GM21367 (cell line): Measurements from ENCODE around the gene KRTAP1-3.
"Not testable (repeated sequence)": the region's sequence is repeated elsewhere in the genome, so short reads cannot be mapped to it uniquely, and the experiment has no call there.

Experiments
- ATAC-seq: cut with Tn5 transposase; IDR thresholded peaks from one replicate; pipeline ENCODE4 v1.9.1; 2021; ENCODE audit not compliant: unreplicated experiment

The KRTAP1-3 gene, protein sequence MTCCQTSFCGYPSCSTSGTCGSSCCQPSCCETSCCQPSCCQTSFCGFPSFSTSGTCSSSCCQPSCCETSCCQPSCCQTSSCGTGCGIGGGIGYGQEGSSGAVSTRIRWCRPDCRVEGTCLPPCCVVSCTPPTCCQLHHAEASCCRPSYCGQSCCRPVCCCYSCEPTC

DNA sequence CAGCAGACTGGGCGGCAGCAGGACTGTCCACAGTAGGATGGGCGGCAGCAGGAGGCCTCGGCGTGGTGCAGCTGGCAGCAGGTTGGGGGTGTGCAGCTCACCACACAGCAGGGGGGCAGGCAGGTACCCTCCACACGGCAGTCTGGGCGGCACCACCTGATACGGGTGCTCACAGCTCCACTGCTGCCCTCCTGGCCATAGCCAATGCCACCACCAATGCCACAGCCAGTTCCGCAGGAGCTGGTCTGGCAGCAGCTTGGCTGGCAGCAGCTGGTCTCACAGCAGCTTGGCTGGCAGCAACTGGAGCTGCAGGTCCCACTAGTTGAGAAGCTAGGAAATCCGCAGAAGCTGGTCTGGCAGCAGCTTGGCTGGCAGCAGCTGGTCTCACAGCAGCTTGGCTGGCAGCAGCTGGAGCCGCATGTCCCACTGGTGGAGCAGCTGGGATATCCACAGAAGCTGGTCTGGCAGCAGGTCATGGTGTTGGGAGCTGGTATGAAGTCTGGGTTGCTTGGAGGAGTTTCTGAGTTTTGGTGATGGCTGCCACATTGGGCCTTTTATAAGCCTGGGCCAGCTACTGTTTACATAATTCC, at the start of gene KRTAP1-3:
TSS of gene KRTAP1-3 (minus strand) at position 529 of the 590 bp plus-strand sequence. CDS start at position 476, 53 bp downstream.
- ATAC-seq, result not testable (repeated sequence)

DNA sequence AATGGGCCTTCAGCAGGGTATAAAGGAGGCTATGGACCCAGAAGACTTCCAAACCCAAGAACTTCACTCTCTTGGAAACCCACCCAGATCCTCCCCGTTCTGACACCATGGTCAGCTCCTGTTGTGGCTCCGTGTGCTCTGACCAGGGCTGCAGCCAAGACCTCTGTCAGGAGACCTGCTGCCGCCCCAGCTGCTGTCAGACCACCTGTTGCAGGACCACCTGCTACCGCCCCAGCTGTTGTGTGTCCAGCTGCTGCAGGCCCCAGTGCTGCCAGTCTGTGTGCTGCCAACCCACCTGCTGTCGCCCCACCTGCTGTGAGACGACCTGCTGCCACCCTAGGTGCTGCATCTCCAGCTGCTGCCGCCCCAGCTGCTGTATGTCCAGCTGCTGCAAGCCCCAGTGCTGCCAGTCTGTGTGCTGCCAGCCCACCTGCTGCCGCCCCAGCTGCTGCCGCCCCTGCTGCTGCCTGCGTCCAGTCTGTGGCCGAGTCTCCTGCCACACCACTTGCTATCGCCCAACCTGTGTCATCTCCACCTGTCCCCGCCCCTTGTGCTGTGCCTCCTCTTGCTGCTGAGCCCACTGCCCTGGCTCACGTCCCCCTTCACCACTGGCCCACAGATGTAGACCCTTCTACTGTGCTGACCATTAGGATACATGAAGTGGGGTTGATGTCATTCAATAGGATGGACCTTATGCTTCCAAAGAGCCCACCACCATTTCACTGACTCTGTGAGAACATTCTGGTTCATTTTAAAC, 49.6 kb upstream of the KRTAP1-3 start, which contains the start of gene KRTAP4-7:
TSS of gene KRTAP4-7 (plus strand) at position 51 of the 757 bp plus-strand sequence. CDS start at position 108, 57 bp downstream.
- not testable (repeated sequence) for ATAC-seq

- not testable (repeated sequence) for ATAC-seq
Observed at GRCh38 chr17:41083427-41083826, 48.8 kb upstream of the KRTAP1-3 start.

DNA sequence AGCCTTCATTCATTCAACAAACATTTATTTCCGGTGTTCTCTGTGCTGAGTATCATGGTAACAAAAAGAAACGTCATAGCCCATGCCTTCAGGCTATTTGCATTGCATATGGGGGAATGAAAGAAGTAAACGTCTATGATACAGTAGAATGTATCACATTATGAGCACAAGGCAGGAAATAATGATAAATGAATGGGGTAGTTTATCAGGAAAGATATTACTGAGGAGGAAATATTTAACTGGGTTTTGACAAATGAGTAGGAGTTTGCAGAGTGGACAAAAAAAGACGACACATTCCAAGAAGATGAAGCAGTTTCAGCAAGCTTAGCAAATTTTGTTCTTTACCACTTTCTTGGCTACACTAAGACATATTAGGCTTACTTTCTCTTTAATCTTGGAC, 48.0 kb upstream of the KRTAP1-3 start:
- ATAC-seq, result no peak

DNA sequence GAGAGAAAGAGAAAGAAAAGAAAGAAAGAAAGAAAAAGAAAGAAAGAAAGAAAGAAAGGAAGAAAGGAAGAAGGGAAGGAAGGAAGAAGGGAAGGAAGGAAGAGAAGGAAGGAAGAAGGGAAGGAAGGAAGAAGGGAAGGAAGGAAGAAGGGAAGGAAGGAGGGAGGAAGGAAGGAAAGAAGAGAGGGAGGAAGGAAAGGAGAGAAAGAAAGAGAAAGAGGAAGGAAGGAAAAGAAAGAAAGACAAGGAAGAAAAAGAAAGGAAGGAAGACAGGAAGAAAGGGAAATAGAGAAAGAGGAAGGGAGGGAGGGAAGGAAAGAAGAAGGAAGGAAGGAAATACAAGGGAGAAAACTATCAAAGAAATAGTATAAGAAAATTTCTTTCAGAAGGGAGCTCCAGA, 42.1 kb upstream of the KRTAP1-3 start:
- no peak for ATAC-seq

DNA sequence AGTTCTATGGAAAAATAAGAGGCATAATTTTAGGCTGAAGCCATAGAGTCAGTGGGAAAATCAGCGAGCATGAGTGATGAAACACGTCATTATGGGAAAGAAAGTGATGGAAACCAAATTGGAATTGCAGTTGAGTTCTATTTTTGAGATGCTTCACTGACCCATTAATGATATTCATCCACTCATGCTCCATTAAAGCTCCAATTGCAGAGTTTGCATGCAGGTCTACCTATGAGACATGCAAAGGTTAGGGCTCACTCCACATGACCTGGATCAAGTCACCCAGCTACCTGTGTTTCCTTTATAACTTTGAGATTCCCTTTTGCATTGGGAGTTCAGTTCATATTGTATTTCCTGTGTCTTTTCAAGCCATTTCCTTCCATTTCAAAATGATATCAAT, 39.0 kb upstream of the KRTAP1-3 start:
- ATAC-seq, result no peak

- ATAC-seq, result no peak
Observed at GRCh38 chr17:41071606-41072360, 37.1 kb upstream of the KRTAP1-3 start.

DNA sequence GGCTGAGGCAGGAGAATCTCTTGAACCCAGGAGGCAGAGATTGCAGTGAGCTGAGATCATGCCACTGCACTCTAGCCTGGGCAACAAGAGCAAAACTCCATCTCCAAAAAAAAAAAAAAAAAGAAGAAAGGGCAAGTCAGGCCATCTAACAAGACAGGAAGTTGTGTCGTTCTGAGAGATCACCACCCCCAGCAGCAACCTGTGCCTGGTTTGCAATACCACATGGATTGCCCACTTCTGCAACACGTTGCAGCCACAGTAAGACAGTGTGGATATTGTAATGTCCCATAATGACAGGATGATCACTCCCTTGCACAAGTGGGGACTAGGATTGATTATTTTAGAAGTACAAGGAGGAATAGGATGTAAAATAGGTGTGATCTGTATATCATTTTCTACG, 34.4 kb upstream of the KRTAP1-3 start:
- ATAC-seq, result no peak

- no peak for ATAC-seq
Observed at GRCh38 chr17:41067281-41067680, 32.6 kb upstream of the KRTAP1-3 start.

DNA sequence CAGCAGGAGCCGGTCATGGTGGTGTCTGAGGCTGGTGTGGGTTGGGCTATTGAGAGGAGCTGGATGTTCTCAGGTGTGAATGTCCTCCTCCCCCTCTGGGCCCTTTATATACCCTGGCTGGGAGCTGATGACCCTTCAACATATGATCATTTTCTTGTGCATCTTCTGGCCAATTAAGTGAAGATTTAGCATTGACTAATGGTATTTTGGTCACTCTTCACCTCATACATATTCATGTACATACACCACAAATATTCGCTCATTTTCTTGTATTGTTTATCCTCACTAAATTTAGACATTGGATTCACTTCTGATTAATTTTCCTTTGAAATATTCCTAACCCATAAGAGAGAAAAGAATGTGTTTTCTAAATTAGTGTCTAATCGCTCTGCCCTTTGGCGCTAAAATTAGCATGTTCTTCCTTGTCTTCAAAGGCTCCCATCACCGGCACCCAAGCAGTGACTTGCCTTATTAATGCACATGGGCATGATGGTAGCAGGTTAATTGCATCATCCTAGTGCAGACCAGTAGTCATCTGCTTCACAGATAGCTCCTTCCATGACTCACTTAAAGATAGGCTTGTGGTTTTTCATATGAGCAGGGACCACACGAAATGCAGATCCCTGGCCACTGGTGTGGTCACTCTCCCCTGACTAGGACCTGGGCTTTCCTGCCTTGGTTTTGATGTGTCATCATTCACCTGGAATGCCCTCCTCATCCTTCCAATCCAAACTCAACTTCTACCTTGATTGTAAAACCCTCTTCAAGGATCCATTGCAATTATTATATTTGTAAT, 31.4 kb upstream of the KRTAP1-3 start, which contains the start of gene KRTAP2-4:
TSS of gene KRTAP2-4 (minus strand) at position 51 of the 796 bp plus-strand sequence. CDS start at position 17, 34 bp downstream.
- no peak for ATAC-seq

DNA sequence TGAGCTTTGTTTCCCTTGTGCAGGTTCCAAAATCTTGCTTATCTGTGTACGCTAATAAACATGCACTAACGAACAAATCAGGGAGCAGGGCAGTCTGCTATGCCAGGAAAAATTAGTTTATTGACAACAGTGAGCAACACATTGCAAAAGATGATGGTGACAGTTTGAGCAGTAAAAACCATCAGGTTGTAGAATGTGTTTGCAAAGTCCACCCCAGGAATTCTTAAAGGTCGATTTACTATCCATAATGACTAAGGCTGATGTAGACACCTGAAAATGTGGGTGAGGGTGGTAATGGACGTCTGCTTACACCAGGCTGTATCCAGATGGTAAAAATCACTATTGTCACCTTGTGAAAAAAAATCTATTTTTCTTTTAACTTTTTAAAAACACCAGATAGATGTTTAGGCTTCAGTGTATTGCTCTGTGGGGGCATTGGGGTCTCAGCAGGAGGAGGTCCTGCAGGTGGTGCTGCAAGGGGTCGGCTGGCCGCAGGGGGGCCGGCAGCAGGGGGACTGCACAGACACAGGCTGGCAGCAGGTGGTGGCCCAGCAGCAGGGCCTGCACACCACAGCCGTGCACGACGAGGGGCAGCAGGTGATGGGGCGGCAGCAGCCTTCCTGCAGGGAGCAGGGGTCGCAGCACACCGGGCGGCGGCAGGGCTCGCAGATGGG, 30.5 kb upstream of the KRTAP1-3 start:
- ATAC-seq, result not testable (repeated sequence)

GRCh38 chr17:41064301-41064700, 29.6 kb upstream of the KRTAP1-3 start:
- no peak for ATAC-seq

GRCh38 chr17:41063449-41063848, 28.8 kb upstream of the KRTAP1-3 start:
- no peak for ATAC-seq

DNA sequence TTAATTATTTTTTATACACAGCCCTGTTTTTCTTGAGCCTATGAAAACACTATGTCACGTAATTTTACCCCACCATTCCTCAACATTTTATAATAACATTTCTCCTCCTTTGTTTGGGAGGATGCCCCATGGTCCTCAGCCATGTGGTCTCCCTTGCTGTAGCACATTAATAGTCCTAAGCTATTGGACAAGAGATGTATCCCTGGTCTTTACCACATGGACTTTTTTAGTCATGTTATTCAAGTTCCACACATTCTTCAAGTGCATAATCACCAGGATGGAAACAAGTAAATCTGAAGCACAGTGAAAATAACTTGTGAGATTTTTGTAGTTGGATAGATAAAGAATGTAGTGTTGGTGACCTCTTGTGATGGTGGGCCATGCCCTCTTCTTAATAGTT, 27.3 kb upstream of the KRTAP1-3 start:
- ATAC-seq, result no peak

DNA sequence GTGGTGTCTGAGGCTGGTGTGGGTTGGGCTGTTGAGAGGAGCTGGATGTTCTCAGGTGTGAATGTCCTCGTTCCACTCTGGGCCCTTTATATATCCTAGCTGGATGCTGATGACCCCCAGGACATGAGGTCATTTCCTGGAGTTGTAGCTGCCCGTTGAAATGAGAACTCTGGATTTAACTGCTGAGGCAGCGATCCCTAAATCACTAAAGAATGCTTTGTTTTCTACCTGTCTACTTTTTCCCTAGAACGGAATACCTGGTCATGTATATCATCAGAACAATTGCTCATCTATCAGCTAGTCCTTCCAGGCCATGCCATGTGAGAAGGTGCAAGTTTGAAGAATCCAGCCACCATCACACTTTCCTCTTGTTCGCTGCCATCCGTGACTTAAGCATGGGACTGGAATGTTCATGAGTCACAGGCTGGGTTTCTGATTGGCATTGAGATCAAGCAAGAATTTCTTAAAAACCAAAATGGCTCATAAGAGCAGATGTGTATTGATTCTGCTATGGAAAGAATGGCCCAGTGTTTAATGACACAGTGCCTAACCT, 25.5 kb upstream of the KRTAP1-3 start, which contains the start of gene KRTAP2-3:
TSS of gene KRTAP2-3 (minus strand) at position 63 of the 553 bp plus-strand sequence. CDS start 64 bp downstream, outside the sequence.
- ATAC-seq, result no peak

DNA sequence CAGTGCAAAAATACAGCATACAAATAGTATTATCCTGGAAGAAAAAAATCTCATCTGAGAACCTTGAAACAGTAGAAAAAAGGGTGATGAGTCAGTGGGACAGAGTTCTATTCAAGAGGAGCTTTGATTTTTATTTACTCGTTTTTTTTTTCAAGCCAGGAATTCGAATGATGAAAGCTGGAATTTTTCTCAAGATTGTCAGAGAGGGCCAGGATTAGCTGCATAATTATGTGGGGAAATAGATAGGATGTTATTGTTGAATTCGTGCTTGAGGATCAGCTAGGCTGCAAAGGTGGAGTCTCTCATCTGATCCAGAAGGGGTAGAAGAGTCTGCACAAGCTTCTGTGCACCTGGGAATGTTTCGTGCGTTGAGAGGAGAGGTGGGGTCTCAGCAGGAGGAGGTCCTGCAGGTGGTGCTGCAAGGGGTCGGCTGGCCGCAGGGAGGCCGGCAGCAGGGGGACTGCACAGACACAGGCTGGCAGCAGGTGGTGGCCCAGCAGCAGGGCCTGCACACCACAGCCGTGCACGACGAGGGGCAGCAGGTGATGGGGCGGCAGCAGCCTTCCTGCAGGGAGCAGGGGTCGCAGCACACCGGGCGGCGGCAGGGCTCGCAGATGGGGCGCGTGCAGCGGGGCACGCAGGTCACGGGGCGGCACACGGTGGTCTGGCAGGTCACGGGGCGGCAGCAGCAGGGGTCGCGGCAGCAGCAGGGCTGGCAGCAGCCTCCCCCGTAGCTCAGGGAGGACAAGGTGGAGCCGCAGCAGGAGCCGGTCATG, 24.8 kb upstream of the KRTAP1-3 start:
- not testable (repeated sequence) for ATAC-seq

GRCh38 chr17:41058741-41059140, 24.1 kb upstream of the KRTAP1-3 start:
- no peak for ATAC-seq

DNA sequence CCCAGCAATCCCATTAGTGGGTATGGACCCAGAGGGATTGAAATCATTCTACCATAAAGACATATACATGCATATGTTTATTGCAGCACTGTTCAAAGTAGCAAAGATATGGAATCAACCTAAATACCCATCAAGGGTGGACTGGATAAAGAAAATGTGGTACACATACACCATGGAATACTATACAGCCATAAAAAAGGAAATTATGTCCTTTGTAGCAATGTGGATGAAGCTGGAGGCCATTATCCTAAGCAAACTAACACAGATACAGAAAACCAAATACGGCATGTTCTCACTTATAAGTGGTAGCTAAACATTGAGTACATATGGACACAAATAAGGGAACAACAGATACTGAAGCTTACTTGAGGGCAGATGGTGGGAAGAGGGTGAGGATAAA, 22.9 kb upstream of the KRTAP1-3 start:
- ATAC-seq, result no peak

- not testable (repeated sequence) for ATAC-seq
Observed at GRCh38 chr17:41055130-41055529, 20.5 kb upstream of the KRTAP1-3 start, which contains the start of gene KRTAP2-2. TSS of gene KRTAP2-2 (minus strand) at chr17:41055230. CDS start at chr17:41055211, 19 bp downstream.
